ENCODE measurements around the gene INHBE.

DNA sequence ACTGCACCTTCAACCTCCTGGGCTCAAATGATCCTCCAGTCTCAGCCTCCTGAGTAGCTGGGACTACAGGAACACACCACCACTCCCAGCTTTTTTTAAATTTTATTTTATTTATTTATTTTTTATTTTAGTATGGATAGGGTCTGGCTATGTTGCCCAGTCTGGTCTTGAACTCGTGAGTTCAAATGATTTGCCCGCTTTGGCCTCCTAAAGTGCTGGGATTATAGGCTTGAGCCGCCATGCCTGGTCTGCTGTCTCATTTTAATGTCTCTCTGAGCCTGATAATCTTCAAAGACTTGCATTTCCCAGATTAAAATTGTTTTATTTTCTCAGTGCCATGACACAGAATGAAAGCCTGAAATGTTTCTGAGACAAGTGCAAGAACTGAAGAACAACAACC lies 21.7 kb upstream of the INHBE start:
- TF ChIP-seq, protein P1, sequence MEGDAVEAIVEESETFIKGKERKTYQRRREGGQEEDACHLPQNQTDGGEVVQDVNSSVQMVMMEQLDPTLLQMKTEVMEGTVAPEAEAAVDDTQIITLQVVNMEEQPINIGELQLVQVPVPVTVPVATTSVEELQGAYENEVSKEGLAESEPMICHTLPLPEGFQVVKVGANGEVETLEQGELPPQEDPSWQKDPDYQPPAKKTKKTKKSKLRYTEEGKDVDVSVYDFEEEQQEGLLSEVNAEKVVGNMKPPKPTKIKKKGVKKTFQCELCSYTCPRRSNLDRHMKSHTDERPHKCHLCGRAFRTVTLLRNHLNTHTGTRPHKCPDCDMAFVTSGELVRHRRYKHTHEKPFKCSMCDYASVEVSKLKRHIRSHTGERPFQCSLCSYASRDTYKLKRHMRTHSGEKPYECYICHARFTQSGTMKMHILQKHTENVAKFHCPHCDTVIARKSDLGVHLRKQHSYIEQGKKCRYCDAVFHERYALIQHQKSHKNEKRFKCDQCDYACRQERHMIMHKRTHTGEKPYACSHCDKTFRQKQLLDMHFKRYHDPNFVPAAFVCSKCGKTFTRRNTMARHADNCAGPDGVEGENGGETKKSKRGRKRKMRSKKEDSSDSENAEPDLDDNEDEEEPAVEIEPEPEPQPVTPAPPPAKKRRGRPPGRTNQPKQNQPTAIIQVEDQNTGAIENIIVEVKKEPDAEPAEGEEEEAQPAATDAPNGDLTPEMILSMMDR (IDR thresholded peaks at IDR 0.05) = no peak
- TF ChIP-seq, protein P2, sequence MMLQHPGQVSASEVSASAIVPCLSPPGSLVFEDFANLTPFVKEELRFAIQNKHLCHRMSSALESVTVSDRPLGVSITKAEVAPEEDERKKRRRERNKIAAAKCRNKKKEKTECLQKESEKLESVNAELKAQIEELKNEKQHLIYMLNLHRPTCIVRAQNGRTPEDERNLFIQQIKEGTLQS (CRISPR knock-in tag; conservative IDR thresholded peaks at IDR 0.05) = no peak
- TF ChIP-seq NFYB (CRISPR knock-in tag; conservative IDR thresholded peaks at IDR 0.05; ENCODE audit: low read depth) (no peak), FOXJ3 (CRISPR knock-in tag; IDR thresholded peaks at IDR 0.05; ENCODE audit: borderline replicate concordance) (no peak), IRF2 (CRISPR knock-in tag; IDR thresholded peaks at IDR 0.05; ENCODE audit: borderline replicate concordance, low read depth) (no peak), TEAD4 (CRISPR knock-in tag; IDR thresholded peaks at IDR 0.05) (no peak), MXD4 (CRISPR knock-in tag; IDR thresholded peaks at IDR 0.05; ENCODE audit: borderline replicate concordance) (no peak), JUN (CRISPR knock-in tag; IDR thresholded peaks at IDR 0.05) (no peak)
- TF ChIP-seq, protein P3, sequence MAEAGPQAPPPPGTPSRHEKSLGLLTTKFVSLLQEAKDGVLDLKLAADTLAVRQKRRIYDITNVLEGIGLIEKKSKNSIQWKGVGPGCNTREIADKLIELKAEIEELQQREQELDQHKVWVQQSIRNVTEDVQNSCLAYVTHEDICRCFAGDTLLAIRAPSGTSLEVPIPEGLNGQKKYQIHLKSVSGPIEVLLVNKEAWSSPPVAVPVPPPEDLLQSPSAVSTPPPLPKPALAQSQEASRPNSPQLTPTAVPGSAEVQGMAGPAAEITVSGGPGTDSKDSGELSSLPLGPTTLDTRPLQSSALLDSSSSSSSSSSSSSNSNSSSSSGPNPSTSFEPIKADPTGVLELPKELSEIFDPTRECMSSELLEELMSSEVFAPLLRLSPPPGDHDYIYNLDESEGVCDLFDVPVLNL (CRISPR knock-in tag; IDR thresholded peaks at IDR 0.05; ENCODE audit: borderline replicate concordance, low read depth) = no peak
- TF ChIP-seq, protein P4, sequence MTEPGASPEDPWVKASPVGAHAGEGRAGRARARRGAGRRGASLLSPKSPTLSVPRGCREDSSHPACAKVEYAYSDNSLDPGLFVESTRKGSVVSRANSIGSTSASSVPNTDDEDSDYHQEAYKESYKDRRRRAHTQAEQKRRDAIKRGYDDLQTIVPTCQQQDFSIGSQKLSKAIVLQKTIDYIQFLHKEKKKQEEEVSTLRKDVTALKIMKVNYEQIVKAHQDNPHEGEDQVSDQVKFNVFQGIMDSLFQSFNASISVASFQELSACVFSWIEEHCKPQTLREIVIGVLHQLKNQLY (CRISPR knock-in tag; IDR thresholded peaks at IDR 0.05) = no peak
- TF ChIP-seq, protein P5, sequence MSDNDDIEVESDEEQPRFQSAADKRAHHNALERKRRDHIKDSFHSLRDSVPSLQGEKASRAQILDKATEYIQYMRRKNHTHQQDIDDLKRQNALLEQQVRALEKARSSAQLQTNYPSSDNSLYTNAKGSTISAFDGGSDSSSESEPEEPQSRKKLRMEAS (CRISPR knock-in tag; IDR thresholded peaks at IDR 0.05) = no peak
